Measurements from ENCODE around the gene FUNDC1.
"Not testable (repeated sequence)": the region's sequence is repeated elsewhere in the genome, so short reads cannot be mapped to it uniquely, and the experiment has no call there.

FUNDC1 gene

DNA sequence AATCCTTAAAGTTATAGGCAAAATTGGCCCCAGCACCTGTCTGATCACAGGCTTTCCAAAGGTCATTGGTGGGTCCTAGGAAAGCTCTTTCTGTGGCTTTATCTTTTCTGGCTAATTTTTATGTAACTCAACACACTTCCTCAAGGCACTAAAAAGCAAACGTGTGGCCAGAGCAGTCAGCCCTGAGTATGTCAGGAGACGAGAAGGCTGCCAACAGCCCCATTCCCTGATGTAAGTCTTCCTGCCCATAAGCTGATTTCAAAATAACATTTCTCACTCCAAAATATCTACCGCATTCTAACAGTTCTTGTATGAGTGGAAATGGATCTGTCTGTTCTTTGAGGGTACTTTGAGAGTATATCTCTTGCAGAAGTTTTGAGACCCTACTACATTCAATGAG lies 25.5 kb upstream of the FUNDC1 start:
- TF ChIP-seq, protein P1, sequence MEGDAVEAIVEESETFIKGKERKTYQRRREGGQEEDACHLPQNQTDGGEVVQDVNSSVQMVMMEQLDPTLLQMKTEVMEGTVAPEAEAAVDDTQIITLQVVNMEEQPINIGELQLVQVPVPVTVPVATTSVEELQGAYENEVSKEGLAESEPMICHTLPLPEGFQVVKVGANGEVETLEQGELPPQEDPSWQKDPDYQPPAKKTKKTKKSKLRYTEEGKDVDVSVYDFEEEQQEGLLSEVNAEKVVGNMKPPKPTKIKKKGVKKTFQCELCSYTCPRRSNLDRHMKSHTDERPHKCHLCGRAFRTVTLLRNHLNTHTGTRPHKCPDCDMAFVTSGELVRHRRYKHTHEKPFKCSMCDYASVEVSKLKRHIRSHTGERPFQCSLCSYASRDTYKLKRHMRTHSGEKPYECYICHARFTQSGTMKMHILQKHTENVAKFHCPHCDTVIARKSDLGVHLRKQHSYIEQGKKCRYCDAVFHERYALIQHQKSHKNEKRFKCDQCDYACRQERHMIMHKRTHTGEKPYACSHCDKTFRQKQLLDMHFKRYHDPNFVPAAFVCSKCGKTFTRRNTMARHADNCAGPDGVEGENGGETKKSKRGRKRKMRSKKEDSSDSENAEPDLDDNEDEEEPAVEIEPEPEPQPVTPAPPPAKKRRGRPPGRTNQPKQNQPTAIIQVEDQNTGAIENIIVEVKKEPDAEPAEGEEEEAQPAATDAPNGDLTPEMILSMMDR (IDR thresholded peaks at IDR 0.05; ENCODE audit: insufficient read depth, low read length, missing control alignments), result no peak
- CTCF ChIA-PET, result no interaction called here
- DNase-seq (ENCODE audit: low read depth, low spot score), result no peak
- H3K4me3 ChIP-seq (ENCODE audit: low read depth, low read length), result no peak overlapping the region
- POLR2A ChIA-PET, result no interaction called here

GRCh38 chrX:44561896-44562295 lies 19.2 kb upstream of the FUNDC1 start:
- H3K4me3 ChIP-seq (ENCODE audit: low read depth, low read length); CTCF ChIA-PET; DNase-seq (ENCODE audit: low read depth, low spot score); POLR2A ChIA-PET: not testable (repeated sequence)

- CTCF ChIA-PET, result no interaction called here
- TF ChIP-seq, protein P1 (IDR thresholded peaks at IDR 0.05; ENCODE audit: insufficient read depth, low read length, missing control alignments), result no peak
- POLR2A ChIA-PET, result no interaction called here
Observed at GRCh38 chrX:44550563-44550962, 7.9 kb upstream of the FUNDC1 start.

GRCh38 chrX:44545454-44545853 lies 2.8 kb upstream of the FUNDC1 start:
- H3K4me3 ChIP-seq (ENCODE audit: low read depth, low read length); CTCF ChIA-PET; POLR2A ChIA-PET; DNase-seq (ENCODE audit: low read depth, low spot score): not testable (repeated sequence)

More at GRCh38 chrX:44550563-44550962, 7.9 kb upstream of the FUNDC1 start:
- no peak overlapping the region for H3K4me3 ChIP-seq (ENCODE audit: low read depth, low read length)
- DNase-seq (ENCODE audit: low read depth, low spot score), result no peak

GRCh38 chrX:44544036-44544435 lies 1.4 kb upstream of the FUNDC1 start:
- DNase-seq (ENCODE audit: low read depth, low spot score), result no peak
- no peak overlapping the region for H3K4me3 ChIP-seq (ENCODE audit: low read depth, low read length)
- TF ChIP-seq, protein P1 (IDR thresholded peaks at IDR 0.05; ENCODE audit: insufficient read depth, low read length, missing control alignments), result no peak
- ChIA-PET CTCF (no interaction called here), POLR2A (no interaction called here)

DNA sequence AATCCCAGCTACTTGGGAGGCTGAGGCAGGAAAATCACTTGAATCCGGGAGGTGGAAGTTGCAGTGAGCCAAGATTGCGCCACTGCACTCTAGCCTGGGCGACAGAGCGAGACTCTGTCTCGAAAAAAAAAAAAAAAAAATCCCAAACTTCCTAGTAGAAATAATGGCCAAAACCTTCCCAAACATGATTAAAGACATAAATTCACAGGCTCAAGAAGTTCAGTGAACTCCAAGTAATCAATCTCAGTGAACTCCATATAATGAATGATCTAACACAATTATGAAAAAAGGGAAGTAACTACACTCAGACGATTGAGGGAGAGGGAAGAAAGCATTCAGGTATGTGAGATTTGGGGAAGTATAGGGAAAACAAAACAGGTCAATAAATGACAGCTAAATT lies 6.5 kb downstream of the FUNDC1 start:
- DNase-seq (ENCODE audit: low read depth, low spot score), result no peak
- TF ChIP-seq, protein P1 (IDR thresholded peaks at IDR 0.05; ENCODE audit: insufficient read depth, low read length, missing control alignments), result no peak
- no peak overlapping the region for H3K4me3 ChIP-seq (ENCODE audit: low read depth, low read length)
- ChIA-PET CTCF (no interaction called here), POLR2A (no interaction called here)

GRCh38 chrX:44529310-44529709 lies 13.3 kb downstream of the FUNDC1 start:
- H3K4me3 ChIP-seq (ENCODE audit: low read depth, low read length), result no peak overlapping the region
- ChIA-PET POLR2A (no interaction called here), CTCF (no interaction called here)
- DNase-seq (ENCODE audit: low read depth, low spot score), result no peak
- TF ChIP-seq, protein P1 (IDR thresholded peaks at IDR 0.05; ENCODE audit: insufficient read depth, low read length, missing control alignments), result no peak

GRCh38 chrX:44514272-44514671 lies 28.4 kb downstream of the FUNDC1 start:
- CTCF ChIA-PET, result no interaction called here
- TF ChIP-seq, protein P1 (IDR thresholded peaks at IDR 0.05; ENCODE audit: insufficient read depth, low read length, missing control alignments), result no peak
- H3K4me3 ChIP-seq (ENCODE audit: low read depth, low read length), result no peak overlapping the region
- POLR2A ChIA-PET, result no interaction called here
- DNase-seq (ENCODE audit: low read depth, low spot score), result no peak
